OCI-LY1 (cell line): ENCODE measurements around the gene USP40.

Source experiments
- H2AFZ ChIP-seq: fragments of 200-600 bp; sonication (generic), shearing (Covaris generic); 2 replicates; pipeline ENCODE4 v1.6.0; 2014; ENCODE audit warnings: antibody characterized with exemption, mild to moderate bottlenecking, low read length
- H3F3A ChIP-seq: fragments of 200-600 bp; sonication (generic), shearing (Covaris generic); 2 replicates; pipeline ENCODE4 v1.6.0; 2014; ENCODE audit warnings: mild to moderate bottlenecking, antibody characterized with exemption, low read length, moderate library complexity; ENCODE audit not compliant: insufficient read depth
- H3K27ac ChIP-seq: fragments of 200-600 bp; sonication (generic); 2 replicates; pipeline ENCODE4 v1.5.1; 2014; ENCODE audit warnings: low read length, mixed run types, mild to moderate bottlenecking, low read depth; ENCODE audit not compliant: poor library complexity, severe bottlenecking
- H3K27me3 ChIP-seq: fragments of 200-600 bp; sonication (generic); 2 replicates; pipeline ENCODE4 v1.6.0; 2014; ENCODE audit warnings: antibody characterized with exemption, mild to moderate bottlenecking, low read length, moderate library complexity; ENCODE audit not compliant: insufficient read depth
- H3K36me3 ChIP-seq: fragments of 200-600 bp; sonication (generic); 2 replicates; pipeline ENCODE4 v1.6.1; 2014; ENCODE audit warnings: mild to moderate bottlenecking, antibody characterized with exemption, low read length, moderate library complexity, mixed read lengths; ENCODE audit not compliant: insufficient read depth
- H3K4me1 ChIP-seq: fragments of 200-600 bp; sonication (generic); 2 replicates; pipeline ENCODE4 v1.5.1; 2014; ENCODE audit warnings: mild to moderate bottlenecking, low read length, moderate library complexity; ENCODE audit not compliant: insufficient read depth, severe bottlenecking
- H3K4me2 ChIP-seq: fragments of 200-600 bp; sonication (generic), shearing (Covaris generic); 2 replicates; pipeline ENCODE4 v1.6.1; 2014; ENCODE audit warnings: low read length
- H3K4me3 ChIP-seq: fragments of 200-600 bp; sonication (generic); 2 replicates; pipeline ENCODE4 v1.5.1; 2014; ENCODE audit warnings: low read length, low read depth, mild to moderate bottlenecking, mixed read lengths; ENCODE audit not compliant: poor library complexity, severe bottlenecking
- H3K79me2 ChIP-seq: fragments of 200-600 bp; shearing (Covaris generic); 2 replicates; pipeline ENCODE4 v1.6.1; 2016; ENCODE audit warnings: mixed run types, low read length, mixed read lengths; ENCODE audit not compliant: insufficient read depth
- H3K9ac ChIP-seq: fragments of 200-600 bp; sonication (generic), shearing (Covaris generic); 2 replicates; pipeline ENCODE4 v1.6.1; 2014; ENCODE audit warnings: mild to moderate bottlenecking, low read length, mixed read lengths
- H3K9me2 ChIP-seq: fragments of 200-600 bp; sonication (generic), shearing (Covaris generic); 2 replicates; pipeline ENCODE4 v1.6.1; 2014; ENCODE audit warnings: low read depth, mild to moderate bottlenecking, low read length, mixed read lengths
- H3K9me3 ChIP-seq: fragments of 200-600 bp; shearing (Covaris generic); 2 replicates; pipeline ENCODE4 v1.6.1; 2014; ENCODE audit warnings: low read length, mixed read lengths
- H4K20me1 ChIP-seq: fragments of 200-600 bp; sonication (generic), shearing (Covaris generic); 2 replicates; pipeline ENCODE4 v1.6.0; 2016; ENCODE audit warnings: mild to moderate bottlenecking, low read length; ENCODE audit not compliant: insufficient read depth
- EZH2 ChIP-seq: fragments of 200-600 bp; sonication (generic), shearing (Covaris generic); IDR thresholded peaks from 2 replicates; pipeline ENCODE4 v1.8.0; 2017; ENCODE audit warnings: borderline replicate concordance, mixed run types, mild to moderate bottlenecking, antibody characterized with exemption, low read length, moderate library complexity, mixed read lengths
- TF ChIP-seq, protein P1 (sequence below): fragments of 200-600 bp; sonication (generic), shearing (Covaris generic); IDR thresholded peaks from 2 replicates; pipeline ENCODE4 v1.5.1; 2017; ENCODE audit warnings: mild to moderate bottlenecking, antibody characterized with exemption, low read length, moderate library complexity, mixed read lengths

Gene USP40

DNA sequence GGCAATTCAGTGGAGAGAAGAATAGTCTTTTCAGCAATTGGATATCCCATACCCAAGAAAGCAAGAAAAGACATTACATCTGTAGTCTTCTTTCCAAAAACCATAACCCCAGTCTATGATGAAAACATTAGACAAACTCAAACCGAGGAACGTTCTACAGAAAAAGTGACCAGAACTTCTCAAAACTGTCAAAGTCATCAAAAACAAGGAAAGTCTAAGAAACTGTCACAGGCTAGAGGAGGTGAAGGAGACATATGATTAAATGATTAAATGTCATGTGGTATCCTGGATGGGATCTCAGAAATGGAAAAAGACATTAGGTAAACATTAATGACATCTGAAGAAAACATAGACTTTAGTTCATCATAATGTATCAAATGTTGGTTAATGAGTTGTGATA, 4.9 kb upstream of the USP40 start:
- H3K4me1 ChIP-seq, result peaks cover 3% of the 10 kb centered on the region
- TF ChIP-seq, protein P1, sequence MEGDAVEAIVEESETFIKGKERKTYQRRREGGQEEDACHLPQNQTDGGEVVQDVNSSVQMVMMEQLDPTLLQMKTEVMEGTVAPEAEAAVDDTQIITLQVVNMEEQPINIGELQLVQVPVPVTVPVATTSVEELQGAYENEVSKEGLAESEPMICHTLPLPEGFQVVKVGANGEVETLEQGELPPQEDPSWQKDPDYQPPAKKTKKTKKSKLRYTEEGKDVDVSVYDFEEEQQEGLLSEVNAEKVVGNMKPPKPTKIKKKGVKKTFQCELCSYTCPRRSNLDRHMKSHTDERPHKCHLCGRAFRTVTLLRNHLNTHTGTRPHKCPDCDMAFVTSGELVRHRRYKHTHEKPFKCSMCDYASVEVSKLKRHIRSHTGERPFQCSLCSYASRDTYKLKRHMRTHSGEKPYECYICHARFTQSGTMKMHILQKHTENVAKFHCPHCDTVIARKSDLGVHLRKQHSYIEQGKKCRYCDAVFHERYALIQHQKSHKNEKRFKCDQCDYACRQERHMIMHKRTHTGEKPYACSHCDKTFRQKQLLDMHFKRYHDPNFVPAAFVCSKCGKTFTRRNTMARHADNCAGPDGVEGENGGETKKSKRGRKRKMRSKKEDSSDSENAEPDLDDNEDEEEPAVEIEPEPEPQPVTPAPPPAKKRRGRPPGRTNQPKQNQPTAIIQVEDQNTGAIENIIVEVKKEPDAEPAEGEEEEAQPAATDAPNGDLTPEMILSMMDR, result no peak
- TF ChIP-seq EZH2, result no peak

DNA sequence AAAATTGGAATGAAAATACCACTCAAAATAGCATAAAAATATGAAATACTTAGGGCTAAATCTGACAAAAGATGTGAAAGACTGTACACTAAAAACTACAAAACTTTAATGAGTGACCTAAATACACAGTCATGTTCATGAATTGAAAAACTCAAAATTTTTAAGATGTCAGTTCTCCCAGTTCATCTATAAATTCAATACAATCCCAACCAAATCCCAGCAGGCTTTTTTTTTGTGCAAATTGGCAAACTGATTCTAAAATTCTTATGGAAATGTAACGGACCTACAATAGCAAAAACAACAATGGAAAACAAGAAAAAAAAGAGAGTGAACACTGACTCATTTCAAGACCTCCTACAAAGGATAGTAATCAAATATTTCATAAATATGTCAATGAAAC, 4.4 kb upstream of the USP40 start:
- Histone ChIP-seq H3K27ac (no peak overlapping the region), H2AFZ (no peak overlapping the region), H4K20me1 (no peaks in the 10 kb centered on the region), H3K4me1 (peaks cover 8% of the 10 kb centered on the region), H3K27me3 (no peaks in the 10 kb centered on the region), H3K9me2 (no peaks in the 10 kb centered on the region), H3K9me3 (no peaks in the 10 kb centered on the region), H3K4me2 (no peak overlapping the region), H3K36me3 (no peaks in the 10 kb centered on the region), H3K79me2 (no peaks in the 10 kb centered on the region), H3F3A (no peaks in the 10 kb centered on the region), H3K9ac (no peak overlapping the region), H3K4me3 (no peak overlapping the region)
- no peak for TF ChIP-seq EZH2
- TF ChIP-seq, protein P1, result no peak

More for the DNA sequence above, 4.9 kb upstream of the USP40 start:
- H2AFZ ChIP-seq, result no peak overlapping the region
- no peaks in the 10 kb centered on the region for H3F3A ChIP-seq
- no peak overlapping the region for H3K4me3 ChIP-seq
- no peak overlapping the region for H3K27ac ChIP-seq
- no peaks in the 10 kb centered on the region for H3K9me2 ChIP-seq
- no peaks in the 10 kb centered on the region for H3K27me3 ChIP-seq
- H3K9me3 ChIP-seq, result no peaks in the 10 kb centered on the region
- no peaks in the 10 kb centered on the region for H3K36me3 ChIP-seq
- no peak overlapping the region for H3K9ac ChIP-seq
- H3K79me2 ChIP-seq, result no peaks in the 10 kb centered on the region
- no peaks in the 10 kb centered on the region for H4K20me1 ChIP-seq
- no peak overlapping the region for H3K4me2 ChIP-seq

DNA sequence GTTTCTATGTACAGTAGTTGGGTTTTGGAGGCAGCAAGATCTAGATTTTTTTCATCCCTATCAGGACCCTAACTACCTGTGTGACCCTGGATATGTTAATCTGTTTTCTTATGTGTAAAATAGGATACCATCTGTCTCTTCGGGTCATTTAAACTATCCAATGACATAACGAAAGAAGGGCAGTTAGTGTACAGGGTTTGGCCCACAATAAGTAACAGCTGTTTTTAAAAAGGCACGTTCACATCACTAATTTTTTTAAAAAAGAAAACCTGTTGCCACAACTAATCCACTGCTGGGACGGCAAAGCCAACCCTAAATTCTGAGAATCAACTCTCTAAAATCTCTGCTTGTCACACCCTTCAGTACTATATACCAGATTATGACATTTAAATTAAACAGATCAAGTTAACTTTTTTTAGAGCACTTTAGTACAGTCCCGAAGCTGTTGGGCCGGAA, 869 bp downstream of the USP40 start:
- H3K9me3 ChIP-seq, result no peaks in the 10 kb centered on the region
- H3K4me2 ChIP-seq, result peak overlapping the region; percentile 95
- H3K79me2 ChIP-seq, result no peaks in the 10 kb centered on the region
- peak overlapping the region; percentile 70 for H2AFZ ChIP-seq
- peak overlapping the region; percentile 84 for H3K27ac ChIP-seq
- H3K36me3 ChIP-seq, result no peaks in the 10 kb centered on the region
- H3K4me3 ChIP-seq, result peak overlapping the region; percentile 75
- H3K4me1 ChIP-seq, result peaks cover 21% of the 10 kb centered on the region
- no peaks in the 10 kb centered on the region for H3F3A ChIP-seq
- peak overlapping the region; percentile 95 for H3K9ac ChIP-seq
- H3K9me2 ChIP-seq, result no peaks in the 10 kb centered on the region
- no peak for TF ChIP-seq EZH2
- TF ChIP-seq, protein P1, result no peak
- H3K27me3 ChIP-seq, result no peaks in the 10 kb centered on the region
- no peaks in the 10 kb centered on the region for H4K20me1 ChIP-seq
